Thyroid gland (tissue), 4 donors: ENCODE measurements around the gene LYRM4. TPM values are rescaled to one million over a fixed set of nuclear protein-coding genes. Genes with fewer than 3 reads are reported as not detected.

Source experiments
- DNase-seq, 2 donors: peaks; one replicate each; pipeline ENCODE4 v3.0.0-alpha.2; 2019
- H3K27ac ChIP-seq, 3 donors: fragments of 200-600 bp; sonication (generic); 1 replicate in 2 of 3; 2 replicates in 1 of 3; pipeline ENCODE4 v1.5.1; 2016 to 2019; ENCODE audit warnings: mild to moderate bottlenecking in 1 of 3, moderate library complexity in 1 of 3
- H3K27me3 ChIP-seq: fragments of 200-600 bp; sonication (generic); one replicate; pipeline ENCODE4 v1.5.1; 2019
- H3K36me3 ChIP-seq, 2 donors: fragments of 200-600 bp; sonication (generic); one replicate each; pipeline ENCODE4 v1.5.1; 2016 to 2019
- H3K4me1 ChIP-seq, 2 donors: fragments of 200-600 bp; sonication (generic); one replicate each; pipeline ENCODE4 v1.5.1; 2017 to 2019
- H3K4me3 ChIP-seq, 3 donors: fragments of 200-600 bp; sonication (generic); replicated peaks in 1 of 3; 1 replicate in 2 of 3; 2 replicates in 1 of 3; pipeline ENCODE4 v1.5.1; 2016; ENCODE audit warnings: mild to moderate bottlenecking in 1 of 3
- H3K9me3 ChIP-seq: fragments of 200-600 bp; sonication (generic); one replicate; pipeline ENCODE4 v1.5.1; 2017
- POLR2A ChIP-seq, 2 donors: fragments of 450-650 bp; IDR thresholded peaks; one replicate each; pipeline ENCODE4 v1.6.1; 2017; ENCODE audit warnings: antibody characterized with exemption in 2 of 2, mild to moderate bottlenecking in 2 of 2, moderate library complexity in 1 of 2
- WGBS, 2 donors: methylation state at CpG; one replicate each; pipeline ENCODE4 v1.1.5; 2017; 5-methylcytosine and 5-hydroxymethylcytosine counted together
- intact Hi-C: fragments of 100-400 bp; cut with DNase I; formaldehyde crosslinking; loops from one replicate; pipeline ENCODE4 v1.15.1; 2023
- total RNA-seq, 4 donors: library from RNA; depleted of rRNA; stranded (reverse); fragments of >200 nt; gene quantifications; one replicate each; pipeline ENCODE4 v1.2.3, GENCODE V29; 2016
- TF ChIP-seq, protein P1 (sequence below), 6 experiments: fragments of 200-600 bp in 3 of 6; fragments of 450-650 bp in 3 of 6; sonication (generic) in 3 of 6; IDR thresholded peaks; one replicate each; pipeline ENCODE4 v1.5.1; 2016 to 2019; ENCODE audit warnings: antibody characterized with exemption in 6 of 6, mild to moderate bottlenecking in 2 of 6, inconsistent platforms in 1 of 6, moderate library complexity in 1 of 6

The LYRM4 gene
- total RNA-seq, 4 donors from 2014 or later: 26.7 to 32.2 (median 29.5) TPM

DNA sequence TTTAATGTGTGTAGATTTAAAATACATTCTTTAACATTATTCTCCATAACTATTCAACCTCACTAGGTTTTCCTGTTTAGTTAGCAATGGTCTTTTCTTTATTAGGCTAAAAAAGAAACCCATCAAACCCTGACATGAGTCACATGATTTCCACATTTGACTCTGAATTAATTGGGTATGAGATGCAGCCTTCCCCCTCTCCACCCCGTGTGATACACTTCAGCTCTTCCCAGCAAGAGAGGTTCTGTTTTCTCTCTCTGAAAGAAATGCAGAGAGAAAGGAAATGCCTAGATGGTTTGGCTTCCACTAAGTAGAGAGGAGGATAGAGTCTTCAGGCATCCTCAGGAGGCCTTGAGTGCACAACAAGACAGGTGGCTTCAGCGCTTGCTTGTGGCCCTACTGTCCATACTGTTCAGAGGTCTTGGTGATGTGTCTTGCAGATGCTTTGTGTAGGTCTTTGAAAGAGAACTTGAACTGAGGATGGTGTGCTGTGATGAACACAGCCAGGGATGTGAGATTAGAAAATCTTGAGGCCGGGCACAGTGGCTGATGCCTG, 17.9 kb upstream of the LYRM4 start:
- H3K27ac ChIP-seq: no peak overlapping the region
- no peak overlapping the region for H3K4me3 ChIP-seq
- H3K9me3 ChIP-seq: no peaks in the 10 kb centered on the region
- no peaks in the 10 kb centered on the region for H3K27me3 ChIP-seq
- TF ChIP-seq POLR2A (IDR thresholded peaks at IDR 0.05): no peak
- TF ChIP-seq, protein P1, sequence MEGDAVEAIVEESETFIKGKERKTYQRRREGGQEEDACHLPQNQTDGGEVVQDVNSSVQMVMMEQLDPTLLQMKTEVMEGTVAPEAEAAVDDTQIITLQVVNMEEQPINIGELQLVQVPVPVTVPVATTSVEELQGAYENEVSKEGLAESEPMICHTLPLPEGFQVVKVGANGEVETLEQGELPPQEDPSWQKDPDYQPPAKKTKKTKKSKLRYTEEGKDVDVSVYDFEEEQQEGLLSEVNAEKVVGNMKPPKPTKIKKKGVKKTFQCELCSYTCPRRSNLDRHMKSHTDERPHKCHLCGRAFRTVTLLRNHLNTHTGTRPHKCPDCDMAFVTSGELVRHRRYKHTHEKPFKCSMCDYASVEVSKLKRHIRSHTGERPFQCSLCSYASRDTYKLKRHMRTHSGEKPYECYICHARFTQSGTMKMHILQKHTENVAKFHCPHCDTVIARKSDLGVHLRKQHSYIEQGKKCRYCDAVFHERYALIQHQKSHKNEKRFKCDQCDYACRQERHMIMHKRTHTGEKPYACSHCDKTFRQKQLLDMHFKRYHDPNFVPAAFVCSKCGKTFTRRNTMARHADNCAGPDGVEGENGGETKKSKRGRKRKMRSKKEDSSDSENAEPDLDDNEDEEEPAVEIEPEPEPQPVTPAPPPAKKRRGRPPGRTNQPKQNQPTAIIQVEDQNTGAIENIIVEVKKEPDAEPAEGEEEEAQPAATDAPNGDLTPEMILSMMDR (IDR thresholded peaks at IDR 0.05): no peak
- DNase-seq: no peak
- intact Hi-C loops: no loop called here
- H3K4me1 ChIP-seq: no peaks in the 10 kb centered on the region
- H3K36me3 ChIP-seq: no peaks in the 10 kb centered on the region
- WGBS, 2 donors: 85 to 89% methylated on average over 3 of the region's 3 CpGs

DNA sequence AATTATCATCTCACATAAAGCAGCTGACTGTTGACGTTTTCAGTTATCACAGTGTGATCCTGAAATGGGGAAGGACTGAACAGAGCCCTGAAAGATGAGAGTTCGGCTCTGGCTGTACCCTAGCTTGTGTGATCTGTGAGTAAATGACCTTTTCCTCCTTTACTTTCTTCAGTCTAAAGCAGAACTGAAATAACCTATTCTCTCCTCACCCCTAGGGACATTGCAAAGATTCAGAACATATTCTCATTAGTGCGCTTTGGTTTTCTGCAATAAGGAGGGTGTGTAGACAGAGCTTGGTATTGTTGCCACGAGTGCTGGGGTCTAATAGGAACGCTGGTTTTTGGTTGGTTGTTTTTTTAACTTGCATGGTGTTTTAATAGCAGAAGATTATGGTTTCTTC, 17.3 kb upstream of the LYRM4 start:
- 86 to 87% methylated on average over 5 of the region's 5 CpGs for WGBS, 2 donors
- TF ChIP-seq, protein P1 (IDR thresholded peaks at IDR 0.05): no peak
- TF ChIP-seq POLR2A (IDR thresholded peaks at IDR 0.05): no peak
- no peaks in the 10 kb centered on the region for H3K4me1 ChIP-seq
- intact Hi-C loops: no loop called here
- no peak overlapping the region for H3K4me3 ChIP-seq
- H3K36me3 ChIP-seq: no peaks in the 10 kb centered on the region
- H3K27me3 ChIP-seq: no peaks in the 10 kb centered on the region
- DNase-seq: no peak
- no peak overlapping the region for H3K27ac ChIP-seq
- H3K9me3 ChIP-seq: no peaks in the 10 kb centered on the region

DNA sequence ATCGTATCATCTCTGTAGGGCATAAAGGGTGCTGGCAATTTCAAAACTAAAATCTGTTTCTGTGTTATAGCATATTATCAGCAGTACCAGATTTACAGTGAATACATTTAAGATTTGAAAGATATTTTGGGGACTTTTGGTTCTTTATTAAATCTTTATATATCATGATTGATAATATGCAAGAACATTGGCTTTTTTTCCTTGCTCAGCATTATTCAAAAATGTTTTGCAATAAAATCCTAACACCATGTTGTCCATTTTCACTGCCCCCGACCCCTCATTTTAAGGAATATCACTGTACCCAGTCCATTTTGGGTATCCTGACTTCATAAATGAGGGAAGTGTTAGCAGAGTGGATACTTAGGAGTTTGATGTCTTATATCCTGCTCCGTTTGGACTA, 16.8 kb upstream of the LYRM4 start:
- no peaks in the 10 kb centered on the region for H3K9me3 ChIP-seq
- H3K36me3 ChIP-seq: no peaks in the 10 kb centered on the region
- no peak for DNase-seq
- intact Hi-C loops: no loop called here
- no peak overlapping the region for H3K27ac ChIP-seq
- no peak overlapping the region for H3K4me3 ChIP-seq
- WGBS, 2 donors: 92 to 98% methylated on average over 3 of the region's 3 CpGs
- no peak for TF ChIP-seq POLR2A (IDR thresholded peaks at IDR 0.05)
- TF ChIP-seq, protein P1 (IDR thresholded peaks at IDR 0.05): no peak
- no peaks in the 10 kb centered on the region for H3K4me1 ChIP-seq
- H3K27me3 ChIP-seq: no peaks in the 10 kb centered on the region

DNA sequence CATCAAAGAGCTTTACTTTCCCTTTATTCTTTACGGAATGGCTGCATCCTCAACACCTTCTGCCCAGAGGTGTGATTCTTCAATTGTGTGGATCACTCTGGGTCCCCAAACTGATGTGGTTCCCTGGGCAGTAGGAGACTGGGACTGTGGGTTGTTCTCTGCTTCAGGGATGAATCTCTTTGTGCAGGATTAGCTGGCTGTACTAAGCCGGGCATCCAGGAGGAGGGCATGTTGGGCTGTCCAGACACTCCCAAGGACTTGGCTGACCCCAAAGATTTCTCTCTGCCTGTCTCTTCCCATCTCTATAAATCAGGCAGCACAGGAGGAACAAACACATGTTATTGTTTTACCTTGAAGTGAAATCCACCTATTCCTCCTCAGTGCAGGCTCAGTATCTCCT, 15.8 kb upstream of the LYRM4 start:
- Histone ChIP-seq H3K4me1 (no peaks in the 10 kb centered on the region), H3K9me3 (no peaks in the 10 kb centered on the region), H3K36me3 (no peaks in the 10 kb centered on the region), H3K4me3 (no peak overlapping the region), H3K27me3 (no peaks in the 10 kb centered on the region), H3K27ac (no peak overlapping the region)
- DNase-seq: no peak
- TF ChIP-seq, protein P1 (IDR thresholded peaks at IDR 0.05): no peak
- no peak for TF ChIP-seq POLR2A (IDR thresholded peaks at IDR 0.05)
- 92 to 100% methylated on average over 2 of the region's 2 CpGs for WGBS, 2 donors
- intact Hi-C loops: no loop called here

DNA sequence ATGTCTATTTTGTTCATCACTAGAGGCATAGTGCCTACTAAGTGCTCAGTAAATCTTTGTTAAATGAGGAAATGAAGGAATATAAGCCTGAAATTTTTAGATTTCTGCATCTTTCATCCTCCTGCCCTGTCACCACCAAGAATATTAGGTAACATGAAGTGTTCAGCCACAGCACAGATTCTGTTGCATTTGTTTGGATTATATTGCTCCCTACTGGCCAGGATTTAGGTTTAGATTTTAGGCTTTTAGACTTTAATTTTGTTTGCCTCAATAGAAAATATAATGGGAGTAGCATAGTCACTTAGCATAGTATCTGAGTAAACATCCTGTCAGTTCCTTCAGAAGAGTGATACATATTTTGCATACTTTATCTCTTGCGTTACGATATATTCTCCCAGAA, 14.7 kb upstream of the LYRM4 start:
- intact Hi-C loops: no loop called here

More for the DNA sequence above, 14.7 kb upstream of the LYRM4 start:
- Histone ChIP-seq H3K9me3 (no peaks in the 10 kb centered on the region), H3K4me3 (no peak overlapping the region), H3K27ac (no peak overlapping the region), H3K4me1 (no peaks in the 10 kb centered on the region), H3K36me3 (no peaks in the 10 kb centered on the region), H3K27me3 (no peaks in the 10 kb centered on the region)
- 94 to 96% methylated on average over 2 of the region's 2 CpGs for WGBS, 2 donors
- TF ChIP-seq, protein P1 (IDR thresholded peaks at IDR 0.05): peak in 1 of 6 experiments; percentile 16
- no peak for TF ChIP-seq POLR2A (IDR thresholded peaks at IDR 0.05)
- no peak for DNase-seq
